SK-N-MC (cell line): ENCODE measurements around the gene KLHL11.

ENCODE experiments used
- EZH2 ChIP-seq: fragments of 200-600 bp; sonication (generic); IDR thresholded peaks from one replicate; pipeline ENCODE4 v1.6.1; 2017; ENCODE audit warnings: antibody characterized with exemption
- POLR2AphosphoS5 ChIP-seq: IDR thresholded peaks from 2 replicates; pipeline ENCODE4 v1.6.1; 2012; ENCODE audit warnings: mild to moderate bottlenecking, low read depth, low read length, borderline replicate concordance

- no peak for TF ChIP-seq POLR2AphosphoS5
- TF ChIP-seq EZH2, result no peak
These were observed 42.1 kb downstream of the KLHL11 start for GRCh38 chr17:41823141-41823524.
